Esophagus (tissue), 2 donors: ENCODE data around the gene LEF1. TPM values are rescaled to one million over a fixed set of nuclear protein-coding genes. Genes with fewer than 3 reads are reported as not detected.
"Not testable (repeated sequence)": the region's sequence is repeated elsewhere in the genome, so short reads cannot be mapped to it uniquely, and the experiment has no call there.

Experiments
- H3K27ac ChIP-seq, 2 donors: one replicate each; pipeline ENCODE4 v1.5.1; 2013; ENCODE audit warnings: low read depth in 2 of 2, mild to moderate bottlenecking in 2 of 2, inconsistent platforms in 1 of 2, low read length in 1 of 2, moderate library complexity in 1 of 2
- H3K27me3 ChIP-seq, 2 donors: one replicate each; pipeline ENCODE4 v1.6.1; 2013; ENCODE audit warnings: low read length in 2 of 2, control low read depth in 1 of 2, mild to moderate bottlenecking in 1 of 2; ENCODE audit not compliant: insufficient read depth in 2 of 2, control insufficient read depth in 1 of 2
- H3K36me3 ChIP-seq, 2 donors: one replicate each; pipeline ENCODE4 v1.6.1; 2013; ENCODE audit warnings: low read length in 1 of 2; ENCODE audit not compliant: control insufficient read depth in 2 of 2, insufficient read depth in 2 of 2
- H3K4me1 ChIP-seq, 2 donors: one replicate each; pipeline ENCODE4 v1.6.1; 2013; ENCODE audit warnings: low read length in 1 of 2; ENCODE audit not compliant: control insufficient read depth in 2 of 2, insufficient read depth in 2 of 2
- H3K4me3 ChIP-seq, 2 donors: one replicate each; pipeline ENCODE4 v1.5.1; 2013; ENCODE audit warnings: low read length in 2 of 2, mild to moderate bottlenecking in 2 of 2, low read depth in 1 of 2, moderate library complexity in 1 of 2
- H3K9me3 ChIP-seq, 2 donors: one replicate each; pipeline ENCODE4 v1.6.1; 2013; ENCODE audit warnings: mild to moderate bottlenecking in 2 of 2, low read depth in 1 of 2, low read length in 1 of 2, moderate library complexity in 1 of 2; ENCODE audit not compliant: control insufficient read depth in 2 of 2, insufficient read depth in 1 of 2
- WGBS, 2 donors: extraction: QIAGEN DNeasy Blood & Tissue Kit; methylation state at CpG; one replicate each; pipeline ENCODE4 v1.1.7; 2013; 5-methylcytosine and 5-hydroxymethylcytosine counted together
- polyA plus RNA-seq, 2 donors: library from polyadenylated mRNA; stranded (reverse); fragments of 200-250 nt; gene quantifications; one replicate each; pipeline ENCODE4 v1.2.3, GENCODE V29; 2013
- donor health status: healthy with polysubstance abuse.
- donor health status: Bipolar disorder and iron deficiency.

Gene LEF1
- polyA plus RNA-seq, 2 donors, result 4.6 to 7.4 TPM

GRCh38 chr4:108029016-108029720 is 139.6 kb downstream of the LEF1 start:
- peaks cover 6 to 20% of the 10 kb centered on the region in 2 donors for H3K36me3 ChIP-seq
- 82 to 86% methylated on average over 9 of the region's 9 CpGs for WGBS, 2 donors
- H3K9me3 ChIP-seq, result peaks cover 0 to 2% of the 10 kb centered on the region in 2 donors
- no peaks in the 10 kb centered on the region for H3K27me3 ChIP-seq
- H3K4me1 ChIP-seq, result no peaks in the 10 kb centered on the region
- no peak overlapping the region for H3K4me3 ChIP-seq
- no peak overlapping the region for H3K27ac ChIP-seq

DNA sequence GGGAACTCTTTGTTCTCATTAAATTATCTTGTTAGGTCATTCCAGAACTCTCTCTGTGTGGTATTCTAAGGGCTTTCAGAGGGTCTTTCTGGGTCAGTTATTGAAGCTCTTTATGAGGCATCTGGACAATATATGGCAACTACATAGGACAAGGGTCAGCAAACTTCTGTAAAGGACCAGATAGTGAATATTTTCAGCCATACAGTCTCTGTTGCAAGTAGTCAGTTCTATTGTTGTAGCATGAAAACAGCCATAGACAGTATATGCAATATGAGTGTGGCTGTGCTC is 143.9 kb downstream of the LEF1 start:
- Histone ChIP-seq H3K36me3 (peaks cover 6 to 23% of the 10 kb centered on the region in 2 donors), H3K4me3 (no peak overlapping the region), H3K4me1 (no peaks in the 10 kb centered on the region), H3K27me3 (no peaks in the 10 kb centered on the region), H3K27ac (no peak overlapping the region), H3K9me3 (peaks cover 0 to 2% of the 10 kb centered on the region in 2 donors)

DNA sequence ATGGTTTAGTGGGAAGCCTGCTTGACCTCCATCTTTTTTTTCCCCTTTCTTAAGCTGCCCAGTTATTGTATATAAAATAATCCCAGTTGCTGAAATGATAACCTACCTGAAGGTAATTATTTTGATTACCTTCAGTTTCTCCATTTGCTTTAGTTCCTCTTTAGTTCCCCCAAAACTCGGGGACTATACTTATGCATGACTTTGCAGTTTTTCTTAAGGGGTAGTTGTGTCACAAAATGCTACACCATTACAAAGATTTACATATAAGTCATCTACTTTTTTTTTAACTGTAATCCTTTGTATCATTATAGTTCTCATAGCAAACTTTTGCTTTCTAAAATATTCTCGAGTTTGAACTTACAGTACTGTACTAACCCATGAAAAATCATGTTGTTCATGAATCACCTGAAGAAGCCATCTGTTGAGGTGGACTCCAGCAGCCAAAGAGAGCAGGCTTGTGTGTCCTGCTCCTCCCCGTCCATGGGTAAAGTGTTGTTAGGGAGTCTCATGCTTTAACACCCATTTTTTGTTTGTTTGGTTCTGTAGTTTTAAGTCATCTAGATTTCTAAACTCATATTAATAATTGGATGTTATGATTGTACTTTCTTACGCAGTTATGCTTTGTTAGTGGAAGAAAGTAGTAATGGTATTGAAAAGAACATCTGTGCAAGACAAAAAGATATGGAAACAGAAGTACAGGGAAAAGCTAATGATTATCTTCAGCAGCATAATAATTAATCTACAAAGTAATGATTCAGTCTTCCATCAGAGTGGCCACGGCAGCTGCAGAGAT is 144.5 kb downstream of the LEF1 start:
- no peaks in the 10 kb centered on the region for H3K4me1 ChIP-seq
- no peak overlapping the region for H3K27ac ChIP-seq
- H3K27me3 ChIP-seq, result no peaks in the 10 kb centered on the region
- H3K36me3 ChIP-seq, result peaks cover 6 to 18% of the 10 kb centered on the region in 2 donors
- 87 to 89% methylated on average over 5 of the region's 5 CpGs for WGBS, 2 donors
- no peak overlapping the region for H3K4me3 ChIP-seq
- peaks cover 0 to 2% of the 10 kb centered on the region in 2 donors for H3K9me3 ChIP-seq

DNA sequence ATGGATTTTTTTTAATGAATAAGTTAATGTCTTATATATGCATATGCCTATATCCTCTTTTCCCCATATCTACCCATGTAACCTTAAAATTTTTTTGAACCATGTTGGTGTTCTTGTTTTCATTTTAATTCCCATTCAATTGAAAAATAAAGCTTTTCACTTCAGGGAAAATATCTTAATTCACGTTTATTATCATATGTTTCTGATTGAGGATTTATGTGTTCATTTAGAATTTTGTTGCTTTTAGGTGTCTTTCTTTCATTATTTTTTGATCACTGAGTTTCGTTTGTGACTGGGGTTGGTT is 149.9 kb downstream of the LEF1 start:
- H3K4me1 ChIP-seq, result no peaks in the 10 kb centered on the region
- peaks cover 6 to 12% of the 10 kb centered on the region in 2 donors for H3K36me3 ChIP-seq
- H3K9me3 ChIP-seq, result no peaks in the 10 kb centered on the region
- H3K27me3 ChIP-seq, result no peaks in the 10 kb centered on the region
- 44 to 47% methylated on average over 2 of the region's 2 CpGs for WGBS, 2 donors
- no peak overlapping the region for H3K27ac ChIP-seq
- no peak overlapping the region for H3K4me3 ChIP-seq

DNA sequence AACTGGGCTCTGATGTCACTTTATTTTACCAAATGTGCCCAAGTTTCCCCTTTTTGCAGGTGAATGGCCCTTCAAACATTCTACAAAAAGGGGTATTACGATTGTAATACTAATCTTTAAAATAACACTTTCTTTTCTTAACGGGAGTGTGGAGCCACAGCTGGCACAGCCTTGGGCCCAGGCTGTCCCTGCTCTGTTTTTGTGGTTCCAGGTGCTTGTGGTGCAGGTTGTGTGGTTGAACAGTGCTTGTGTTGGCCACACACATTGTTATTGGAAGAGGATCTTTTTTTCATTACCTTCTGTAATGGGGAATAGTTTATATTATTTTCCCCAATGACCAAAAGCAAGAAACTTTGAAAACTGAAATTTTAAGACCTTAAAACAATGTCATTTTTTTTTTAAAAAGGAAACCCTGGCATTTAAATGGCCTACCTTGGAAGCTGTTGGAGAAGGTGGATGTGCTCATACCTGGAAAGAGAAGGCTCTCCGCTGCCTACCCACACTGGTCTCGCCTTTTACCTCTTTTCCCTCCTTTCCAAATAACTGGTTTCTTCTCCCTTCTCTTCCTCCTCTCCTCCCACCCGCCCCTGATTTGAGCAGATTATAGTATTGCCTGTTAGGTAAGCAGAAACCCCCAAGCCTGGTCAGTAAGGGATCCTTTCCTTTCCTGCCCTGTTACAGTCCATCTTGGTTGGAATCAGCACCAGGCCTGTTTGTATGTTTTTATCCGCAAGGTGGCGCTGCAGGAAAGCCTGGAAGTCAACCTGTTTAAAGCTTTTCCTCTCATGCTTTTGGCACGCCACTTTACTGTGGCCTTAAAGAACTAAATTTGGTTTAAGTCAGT is 150.5 kb downstream of the LEF1 start:
- Histone ChIP-seq H3K27ac (no peak overlapping the region), H3K4me1 (no peaks in the 10 kb centered on the region), H3K27me3 (no peaks in the 10 kb centered on the region), H3K36me3 (peaks cover 6 to 10% of the 10 kb centered on the region in 2 donors), H3K9me3 (no peaks in the 10 kb centered on the region), H3K4me3 (no peak overlapping the region)
- 36 to 38% methylated on average over 8 of the region's 8 CpGs for WGBS, 2 donors

- no peak overlapping the region for H3K27ac ChIP-seq
- no peaks in the 10 kb centered on the region for H3K9me3 ChIP-seq
- 98% methylated on average over 5 of the region's 5 CpGs for WGBS, 2 donors
- H3K36me3 ChIP-seq, result peaks cover 6 to 7% of the 10 kb centered on the region in 2 donors
- H3K27me3 ChIP-seq, result no peaks in the 10 kb centered on the region
- no peak overlapping the region for H3K4me3 ChIP-seq
- no peaks in the 10 kb centered on the region for H3K4me1 ChIP-seq
Observed at GRCh38 chr4:108013955-108014354, 154.8 kb downstream of the LEF1 start.

- Histone ChIP-seq H3K4me3 (no peak overlapping the region), H3K36me3 (peaks cover 6 to 7% of the 10 kb centered on the region in 2 donors), H3K27ac (no peak overlapping the region), H3K27me3 (no peaks in the 10 kb centered on the region), H3K4me1 (no peaks in the 10 kb centered on the region), H3K9me3 (no peaks in the 10 kb centered on the region)
Observed at GRCh38 chr4:108013327-108013726, 155.4 kb downstream of the LEF1 start.

- not testable (repeated sequence) for H3K27ac ChIP-seq
Observed at GRCh38 chr4:108012382-108012781, 156.3 kb downstream of the LEF1 start.

DNA sequence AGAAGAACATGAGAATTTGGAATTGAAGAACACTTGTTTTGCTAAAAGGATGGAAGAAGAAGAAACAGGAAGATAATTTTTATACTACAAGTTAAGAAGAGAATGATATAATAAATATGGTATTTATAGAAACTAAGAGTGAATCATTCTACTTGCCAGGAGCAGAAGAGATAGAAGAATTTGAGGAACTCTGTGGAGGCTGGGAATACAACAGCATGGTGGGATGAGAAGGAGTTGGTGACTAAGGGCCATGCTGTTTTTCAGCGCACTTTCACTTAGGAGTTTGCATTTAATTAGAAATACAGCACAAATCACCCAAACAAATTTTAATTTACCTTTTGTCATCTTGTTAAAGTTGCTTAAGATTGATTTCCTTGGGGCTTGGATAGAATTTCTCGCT is 158.6 kb downstream of the LEF1 start:
- Histone ChIP-seq H3K36me3 (peaks cover 2 to 4% of the 10 kb centered on the region in 2 donors), H3K9me3 (no peaks in the 10 kb centered on the region), H3K4me3 (no peak overlapping the region), H3K4me1 (peaks cover 0 to 2% of the 10 kb centered on the region in 2 donors), H3K27ac (no peak overlapping the region), H3K27me3 (no peaks in the 10 kb centered on the region)
- 95 to 96% methylated on average over 2 of the region's 2 CpGs for WGBS, 2 donors

More at GRCh38 chr4:108012382-108012781, 156.3 kb downstream of the LEF1 start:
- not testable (repeated sequence) for H3K9me3 ChIP-seq, H3K4me3 ChIP-seq, H3K27me3 ChIP-seq, H3K36me3 ChIP-seq, H3K4me1 ChIP-seq
- 95 to 96% methylated on average over 5 of the region's 5 CpGs for WGBS, 2 donors
